IMR-90 (cell line): ENCODE data around the gene ALOXE3. TPM values are rescaled to one million over a fixed set of nuclear protein-coding genes. Genes with fewer than 3 reads are reported as not detected.

Source experiments
- ATAC-seq: fragments of 200-7000 bp; cut with Tn5 transposase; 2 replicates; pipeline ENCODE4 v1.9.1; 2020; ENCODE audit warnings: low read depth, mild to moderate bottlenecking, moderate library complexity
- BruUV-seq: library from RNA; stranded (reverse); fragments of 400-500 nt; replicated peaks from 2 replicates; lab custom pipeline; 2021; lab: Mats Ljungman, UMichigan
- CTCF ChIA-PET: fragments of 300-600 bp; formaldehyde crosslinking; extraction: SDS; loops from one replicate; lab custom pipeline; 2021; ENCODE audit warnings: antibody characterized with exemption; lab: Yijun Ruan, JAX
- POLR2A ChIA-PET: fragments of 300-600 bp; sonication (Branson Sonifier 250); formaldehyde crosslinking; loops from one replicate; lab custom pipeline; 2022; ENCODE audit warnings: antibody characterized with exemption; ENCODE audit not compliant: unreplicated experiment; lab: Charles Lee
- DNase-seq: peaks from one replicate; pipeline ENCODE4 v3.0.0; 2013
- H2AFZ ChIP-seq: replicated peaks from 2 replicates; pipeline ENCODE3; 2013; ENCODE audit warnings: low read length, mild to moderate bottlenecking; ENCODE audit not compliant: poor library complexity
- H2AK5ac ChIP-seq: 2 replicates; pipeline ENCODE4 v1.6.1; 2013; ENCODE audit warnings: low read depth, low read length, inconsistent platforms
- H2AK9ac ChIP-seq: replicated peaks from 2 replicates; pipeline ENCODE3; 2013; ENCODE audit warnings: mild to moderate bottlenecking, low read depth, low read length, moderate library complexity; ENCODE audit not compliant: poor library complexity
- H2BK120ac ChIP-seq: 2 replicates; pipeline ENCODE4 v1.6.1; 2013; ENCODE audit warnings: low read depth, low read length, inconsistent platforms
- H2BK15ac ChIP-seq: 3 replicates; pipeline ENCODE4 v1.6.1; 2013; ENCODE audit warnings: low read depth, low read length, inconsistent platforms
- H2BK20ac ChIP-seq: 2 replicates; pipeline ENCODE4 v1.6.1; 2013; ENCODE audit warnings: low read depth, mild to moderate bottlenecking, inconsistent platforms, low read length, moderate library complexity
- H2BK5ac ChIP-seq: 2 replicates; pipeline ENCODE4 v1.6.1; 2013; ENCODE audit warnings: mild to moderate bottlenecking, low read depth, low read length, inconsistent platforms; ENCODE audit not compliant: poor library complexity, severe bottlenecking
- H3K14ac ChIP-seq: replicated peaks from 2 replicates; pipeline ENCODE4 v1.6.1; 2013; ENCODE audit warnings: low read depth, low read length, inconsistent platforms
- H3K18ac ChIP-seq: 2 replicates; pipeline ENCODE4 v1.6.1; 2013; ENCODE audit warnings: low read depth, low read length, control low read depth
- H3K23ac ChIP-seq: 2 replicates; pipeline ENCODE4 v1.6.1; 2013; ENCODE audit warnings: low read depth, low read length, inconsistent platforms
- H3K27ac ChIP-seq: 2 replicates; pipeline ENCODE4 v1.5.1; 2013; ENCODE audit warnings: mild to moderate bottlenecking, control low read depth, low read length; ENCODE audit not compliant: insufficient read depth
- H3K27me3 ChIP-seq: 2 replicates; pipeline ENCODE4 v1.6.1; 2013; ENCODE audit warnings: low read length; ENCODE audit not compliant: control insufficient read depth, insufficient read depth
- H3K36me3 ChIP-seq: 2 replicates; pipeline ENCODE4 v1.6.1; 2013; ENCODE audit warnings: low read length, mixed read lengths; ENCODE audit not compliant: control insufficient read depth, insufficient read depth
- H3K4ac ChIP-seq: 2 replicates; pipeline ENCODE4 v1.6.1; 2013; ENCODE audit warnings: low read depth, low read length, inconsistent platforms
- H3K4me1 ChIP-seq: 2 replicates; pipeline ENCODE4 v1.6.1; 2013; ENCODE audit warnings: low read length, mixed read lengths; ENCODE audit not compliant: control insufficient read depth, insufficient read depth
- H3K4me2 ChIP-seq: 2 replicates; pipeline ENCODE4 v1.6.1; 2013; ENCODE audit warnings: low read depth, mild to moderate bottlenecking, control low read depth, low read length, moderate library complexity
- H3K4me3 ChIP-seq: 2 replicates; pipeline ENCODE4 v1.5.1; 2013; ENCODE audit warnings: low read depth, mild to moderate bottlenecking, control low read depth, low read length, moderate library complexity; ENCODE audit not compliant: insufficient read depth
- H3K56ac ChIP-seq: 2 replicates; pipeline ENCODE4 v1.6.1; 2013; ENCODE audit warnings: low read length, inconsistent platforms; ENCODE audit not compliant: insufficient read depth; ENCODE audit errors: extremely low read depth
- H3K79me1 ChIP-seq, 2 experiments: 2 replicates each; pipeline ENCODE4 v1.6.1; 2013; ENCODE audit warnings: low read length in 2 of 2, inconsistent platforms in 1 of 2, low read depth in 1 of 2
- H3K9ac ChIP-seq: 2 replicates; pipeline ENCODE4 v1.6.1; 2013; ENCODE audit warnings: low read depth, low read length, control low read depth
- H3K9me1 ChIP-seq: 2 replicates; pipeline ENCODE4 v1.6.1; 2013; ENCODE audit warnings: low read length, inconsistent platforms; ENCODE audit not compliant: insufficient read depth
- H3K9me3 ChIP-seq: 2 replicates; pipeline ENCODE4 v1.6.1; 2013; ENCODE audit warnings: low read length; ENCODE audit not compliant: control insufficient read depth, insufficient read depth
- H4K20me1 ChIP-seq: 2 replicates; pipeline ENCODE4 v1.6.1; 2013; ENCODE audit warnings: low read length, inconsistent platforms; ENCODE audit not compliant: insufficient read depth
- H4K5ac ChIP-seq: 2 replicates; pipeline ENCODE4 v1.6.1; 2013; ENCODE audit warnings: mild to moderate bottlenecking, low read depth, low read length, control low read depth
- H4K8ac ChIP-seq, 2 experiments: 2 replicates each; pipeline ENCODE4 v1.6.1; 2013; ENCODE audit warnings: low read depth in 2 of 2, low read length in 2 of 2, control low read depth in 1 of 2, inconsistent platforms in 1 of 2
- H4K91ac ChIP-seq: 2 replicates; pipeline ENCODE4 v1.6.1; 2013; ENCODE audit warnings: low read depth, low read length, inconsistent platforms; ENCODE audit not compliant: insufficient read depth
- POLR2A ChIP-seq: IDR thresholded peaks from 2 replicates; pipeline ENCODE4 v1.6.1; 2012; ENCODE audit warnings: mild to moderate bottlenecking, low read depth, low read length
- SMC3 ChIP-seq: fragments of 150-350 bp; IDR thresholded peaks from 2 replicates; pipeline ENCODE4 v1.6.1; 2016; ENCODE audit warnings: low read depth, mild to moderate bottlenecking, antibody characterized with exemption, low read length, moderate library complexity
- WGBS, 2 experiments: methylation state at CpG; one replicate each; pipeline versions ENCODE4 v1.1.5 to v1.1.7; 2013; ENCODE audit warnings: missing lambda C conversion rate in 2 of 2; ENCODE audit not compliant: insufficient read length in 1 of 2; ENCODE audit errors: extremely low coverage in 2 of 2; 5-methylcytosine and 5-hydroxymethylcytosine counted together
- dilution Hi-C: fragments of 300-500 bp; cut with HindIII; formaldehyde crosslinking; loops from one replicate; pipeline ENCODE4 v1.14.3; 2018; ENCODE audit warnings: low sequenced_read_pairs; ENCODE audit not compliant: unreplicated experiment
- in situ Hi-C: fragments of 300-500 bp; cut with MboI; formaldehyde crosslinking; loops from 3 replicates; pipeline ENCODE4 v1.14.3; 2019; ENCODE audit warnings: low sequenced_read_pairs, inconsistent platforms, mixed read lengths
- intact Hi-C: fragments of 100-400 bp; cut with micrococcal nuclease; formaldehyde crosslinking; loops from 2 replicates; pipeline ENCODE4 v1.10.0; 2022
- polyA plus RNA-seq, 3 experiments: library from polyadenylated mRNA; depleted of rRNA; stranded (reverse); fragments of >200 nt; gene quantifications; 2 replicates each; pipeline ENCODE4 v1.2.3, GENCODE V29; 2012; ENCODE audit warnings: low replicate concordance in 1 of 3
- total RNA-seq: library from RNA; depleted of rRNA; stranded (reverse); fragments of >200 nt; gene quantifications from 2 replicates; pipeline ENCODE4 v1.2.3, GENCODE V29; 2012
- TF ChIP-seq, protein P1 (sequence below): conservative IDR thresholded peaks from 2 replicates; pipeline ENCODE4 v1.5.1; 2012; ENCODE audit warnings: mild to moderate bottlenecking, low read depth, low read length, improper control_type of control experiment

The ALOXE3 gene
- total and polyA plus RNA-seq, 2 of the 4 experiments (the other 2 are of a cell fraction): under 0.01 to 0.26 TPM

DNA sequence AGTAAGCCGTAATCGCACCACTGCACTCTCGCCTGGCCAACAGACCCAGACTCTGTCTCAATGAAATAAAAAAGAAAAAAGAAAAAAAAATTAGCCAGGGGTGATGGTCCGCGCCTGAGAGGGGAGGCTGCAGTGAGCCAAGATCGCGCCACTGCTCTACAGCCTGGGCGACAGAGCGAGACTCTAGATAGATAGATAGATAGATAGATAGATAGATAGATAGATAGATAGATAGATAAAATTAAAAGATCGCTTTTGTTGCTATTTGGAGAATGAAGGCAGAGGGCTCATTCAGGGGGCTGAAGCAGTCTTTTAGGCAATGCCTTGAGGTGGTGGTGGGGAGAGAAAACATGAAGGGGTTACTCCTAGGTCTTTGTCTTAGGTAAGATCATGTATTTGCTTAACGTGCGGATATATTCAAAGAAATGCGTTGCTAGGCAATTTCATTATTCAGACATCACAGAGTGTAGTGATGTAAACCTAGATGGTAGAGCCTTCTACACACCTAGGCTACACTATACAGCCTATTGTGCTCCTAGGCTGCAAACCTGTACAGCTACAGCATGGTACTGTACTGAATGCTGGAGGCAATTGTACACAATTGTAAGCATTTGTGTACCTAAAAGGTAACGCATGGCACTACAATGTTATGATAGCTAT, 9.9 kb upstream of the ALOXE3 start:
- Histone ChIP-seq H2BK5ac (no peak overlapping the region), H3K4ac (no peak overlapping the region), H2BK120ac (no peak overlapping the region), H3K4me2 (no peak overlapping the region), H3K4me1 (peaks cover 8% of the 10 kb centered on the region), H3K23ac (no peak overlapping the region), H2BK15ac (no peak overlapping the region), H3K9me3 (no peaks in the 10 kb centered on the region), H4K91ac (no peak overlapping the region), H3K9me1 (peaks cover 7% of the 10 kb centered on the region; the same call in 1 of the 2 replicates), H3K36me3 (no peaks in the 10 kb centered on the region), H3K14ac (no peak overlapping the region), H3K18ac (no peak overlapping the region), H4K20me1 (no peaks in the 10 kb centered on the region), H3K4me3 (no peak overlapping the region), H2AK9ac (no peak overlapping the region), H3K27me3 (no peaks in the 10 kb centered on the region), H3K79me1 (no peaks in the 10 kb centered on the region; a peak in 1 of 4 replicates), H4K5ac (no peak overlapping the region), H2BK20ac (no peak overlapping the region), H4K8ac (no peak overlapping the region), H3K9ac (no peak overlapping the region), H3K27ac (no peak overlapping the region), H3K56ac (no peak overlapping the region), H2AK5ac (no peak overlapping the region), H2AFZ (no peak overlapping the region)
- 94% methylated on average over 5 of the region's 14 CpGs; no CpG with 5 or more reads in 1 of the 2 experiments for WGBS, 2 experiments
- intact Hi-C loops: no loop called here
- dilution Hi-C loops: no loop called here
- in situ Hi-C loops: no loop called here
- no peak for DNase-seq
- no TSS peak for BruUV-seq
- POLR2A ChIA-PET: no interaction called here
- ATAC-seq: no peak
- TF ChIP-seq SMC3 (no peak), POLR2A (no peak)
- TF ChIP-seq, protein P1, sequence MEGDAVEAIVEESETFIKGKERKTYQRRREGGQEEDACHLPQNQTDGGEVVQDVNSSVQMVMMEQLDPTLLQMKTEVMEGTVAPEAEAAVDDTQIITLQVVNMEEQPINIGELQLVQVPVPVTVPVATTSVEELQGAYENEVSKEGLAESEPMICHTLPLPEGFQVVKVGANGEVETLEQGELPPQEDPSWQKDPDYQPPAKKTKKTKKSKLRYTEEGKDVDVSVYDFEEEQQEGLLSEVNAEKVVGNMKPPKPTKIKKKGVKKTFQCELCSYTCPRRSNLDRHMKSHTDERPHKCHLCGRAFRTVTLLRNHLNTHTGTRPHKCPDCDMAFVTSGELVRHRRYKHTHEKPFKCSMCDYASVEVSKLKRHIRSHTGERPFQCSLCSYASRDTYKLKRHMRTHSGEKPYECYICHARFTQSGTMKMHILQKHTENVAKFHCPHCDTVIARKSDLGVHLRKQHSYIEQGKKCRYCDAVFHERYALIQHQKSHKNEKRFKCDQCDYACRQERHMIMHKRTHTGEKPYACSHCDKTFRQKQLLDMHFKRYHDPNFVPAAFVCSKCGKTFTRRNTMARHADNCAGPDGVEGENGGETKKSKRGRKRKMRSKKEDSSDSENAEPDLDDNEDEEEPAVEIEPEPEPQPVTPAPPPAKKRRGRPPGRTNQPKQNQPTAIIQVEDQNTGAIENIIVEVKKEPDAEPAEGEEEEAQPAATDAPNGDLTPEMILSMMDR: no peak
- CTCF ChIA-PET: no interaction called here
